HEK293 (cell line): ENCODE results near the gene LRRN2.

Experiments
- HOXA7 ChIP-seq: sonication (generic); formaldehyde crosslinking; IDR thresholded peaks from 2 replicates; pipeline ENCODE4 v1.8.1; 2022; ENCODE audit warnings: missing genetic modification reagents, borderline replicate concordance
- RBAK ChIP-seq: fragments of 450-650 bp; formaldehyde crosslinking; IDR thresholded peaks from 2 replicates; pipeline ENCODE4 v1.5.1; 2016; ENCODE audit warnings: missing biosample characterization, missing genetic modification characterization
- ZBTB17 ChIP-seq: fragments of 450-650 bp; formaldehyde crosslinking; IDR thresholded peaks from 2 replicates; pipeline ENCODE4 v1.5.1; 2016; ENCODE audit warnings: missing biosample characterization, missing genetic modification characterization
- ZFP3 ChIP-seq: fragments of 450-650 bp; formaldehyde crosslinking; IDR thresholded peaks from 2 replicates; pipeline ENCODE4 v1.5.1; 2016; ENCODE audit warnings: low read depth, missing biosample characterization, missing genetic modification characterization
- ZFP41 ChIP-seq: fragments of 450-650 bp; formaldehyde crosslinking; IDR thresholded peaks from 2 replicates; pipeline ENCODE4 v1.5.1; 2016; ENCODE audit warnings: missing biosample characterization, missing genetic modification characterization, borderline replicate concordance
- ZNF133 ChIP-seq: fragments of 450-650 bp; formaldehyde crosslinking; IDR thresholded peaks from 2 replicates; pipeline ENCODE4 v1.5.1; 2016; ENCODE audit warnings: missing biosample characterization, missing genetic modification characterization
- ZNF146 ChIP-seq: fragments of 450-650 bp; formaldehyde crosslinking; IDR thresholded peaks from 2 replicates; pipeline ENCODE4 v1.5.1; 2016; ENCODE audit warnings: missing biosample characterization, missing genetic modification characterization
- ZNF16 ChIP-seq: fragments of 450-650 bp; formaldehyde crosslinking; IDR thresholded peaks from 2 replicates; pipeline ENCODE4 v1.5.1; 2016; ENCODE audit warnings: low read depth, missing biosample characterization, missing genetic modification characterization
- ZNF174 ChIP-seq: fragments of 450-650 bp; formaldehyde crosslinking; IDR thresholded peaks from 2 replicates; pipeline ENCODE4 v1.5.0; 2017; ENCODE audit warnings: missing biosample characterization, mild to moderate bottlenecking, missing genetic modification characterization
- ZNF248 ChIP-seq: fragments of 450-650 bp; formaldehyde crosslinking; IDR thresholded peaks from 2 replicates; pipeline ENCODE4 v1.5.1; 2017; ENCODE audit warnings: missing biosample characterization, missing genetic modification characterization
- ZNF302 ChIP-seq: fragments of 450-650 bp; formaldehyde crosslinking; IDR thresholded peaks from 2 replicates; pipeline ENCODE4 v1.5.1; 2016; ENCODE audit warnings: missing biosample characterization, missing genetic modification characterization, low read depth
- ZNF341 ChIP-seq: fragments of 450-650 bp; formaldehyde crosslinking; IDR thresholded peaks from 2 replicates; pipeline ENCODE4; 2016; ENCODE audit warnings: low read depth, missing biosample characterization, missing genetic modification characterization
- ZNF350 ChIP-seq: fragments of 450-650 bp; formaldehyde crosslinking; IDR thresholded peaks from 2 replicates; pipeline ENCODE4 v1.5.0; 2017; ENCODE audit warnings: missing biosample characterization, mild to moderate bottlenecking, missing genetic modification characterization
- ZNF561 ChIP-seq: fragments of 450-650 bp; IDR thresholded peaks from 2 replicates; pipeline ENCODE4 v1.5.1; 2018; ENCODE audit warnings: missing biosample characterization, missing genetic modification characterization, borderline replicate concordance
- ZNF830 ChIP-seq: fragments of 450-650 bp; IDR thresholded peaks from 2 replicates; pipeline ENCODE4 v1.5.0; 2018; ENCODE audit warnings: missing biosample characterization, missing genetic modification characterization, low read depth, mild to moderate bottlenecking, moderate library complexity
- ZSCAN16 ChIP-seq: fragments of 450-650 bp; formaldehyde crosslinking; IDR thresholded peaks from 2 replicates; pipeline ENCODE4 v1.5.1; 2016; ENCODE audit warnings: missing biosample characterization, missing genetic modification characterization
- ZSCAN30 ChIP-seq: fragments of 450-650 bp; IDR thresholded peaks from 2 replicates; pipeline ENCODE4 v1.5.1; 2018; ENCODE audit warnings: missing biosample characterization, mild to moderate bottlenecking, missing genetic modification characterization, moderate library complexity
- TF ChIP-seq, protein P1 (sequence below): fragments of 450-650 bp; formaldehyde crosslinking; IDR thresholded peaks from 2 replicates; pipeline ENCODE4 v1.5.1; 2016; ENCODE audit warnings: missing biosample characterization, missing genetic modification characterization, borderline replicate concordance
- TF ChIP-seq, protein P2 (sequence below): fragments of 450-650 bp; formaldehyde crosslinking; IDR thresholded peaks from 2 replicates; pipeline ENCODE4 v1.5.1; 2016; ENCODE audit warnings: missing biosample characterization, missing genetic modification characterization
- TF ChIP-seq, protein P3 (sequence below): fragments of 450-650 bp; formaldehyde crosslinking; IDR thresholded peaks from 2 replicates; pipeline ENCODE4 v1.5.1; 2017; ENCODE audit warnings: missing biosample characterization, missing genetic modification characterization
- TF ChIP-seq, protein P4 (sequence below): fragments of 450-650 bp; formaldehyde crosslinking; IDR thresholded peaks from 2 replicates; pipeline ENCODE4 v1.5.1; 2016; ENCODE audit warnings: missing biosample characterization, missing genetic modification characterization
- TF ChIP-seq, protein P5 (sequence below): fragments of 450-650 bp; formaldehyde crosslinking; IDR thresholded peaks from 2 replicates; pipeline ENCODE4 v1.5.1; 2016; ENCODE audit warnings: missing biosample characterization, missing genetic modification characterization, borderline replicate concordance
- TF ChIP-seq, protein P6 (sequence below): fragments of 450-650 bp; formaldehyde crosslinking; IDR thresholded peaks from 2 replicates; pipeline ENCODE4 v1.5.1; 2016; ENCODE audit warnings: missing biosample characterization, missing genetic modification characterization
- TF ChIP-seq, protein P7 (sequence below): fragments of 450-650 bp; IDR thresholded peaks from 2 replicates; pipeline ENCODE4 v1.5.1; 2018; ENCODE audit warnings: missing biosample characterization, missing genetic modification characterization

LRRN2 gene

DNA sequence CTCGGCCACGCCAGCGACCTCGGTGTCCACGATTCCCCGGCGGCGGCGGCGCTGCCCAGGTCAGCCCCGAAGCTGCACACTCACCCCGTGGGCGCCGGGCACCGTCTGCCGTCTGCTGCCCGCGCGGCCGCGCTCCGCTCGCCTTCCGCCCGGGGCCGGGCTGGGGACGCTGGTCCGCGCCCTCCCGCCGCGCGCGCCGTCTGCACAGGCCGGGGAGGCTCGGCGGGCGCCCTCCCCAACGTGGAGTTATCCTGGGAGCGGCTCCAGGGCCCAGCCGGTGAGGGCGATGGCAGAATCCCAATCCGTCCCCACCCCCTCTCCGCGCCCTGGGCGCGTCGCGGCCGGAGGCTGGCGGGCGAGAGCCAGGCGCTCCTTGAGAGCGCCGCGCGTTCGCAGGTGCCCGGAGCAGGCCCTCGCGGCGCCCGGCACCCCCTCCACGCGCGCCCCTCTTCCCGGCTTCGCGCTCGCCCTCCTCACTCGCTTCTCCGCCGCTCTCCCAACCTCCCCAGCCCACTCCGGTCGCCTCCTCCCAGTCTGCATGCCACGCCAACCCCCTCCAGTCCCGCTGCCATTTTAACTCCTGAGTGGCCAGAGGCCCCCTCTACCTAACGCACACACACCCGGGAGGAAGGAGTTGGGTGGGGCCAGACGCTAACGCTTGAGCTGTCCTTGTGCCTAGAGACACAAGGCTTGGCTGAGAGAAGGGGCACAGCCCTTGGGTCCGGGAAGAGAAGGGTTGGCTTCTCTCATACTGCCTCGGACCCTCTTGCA, at the start of gene LRRN2 (continued):
- TF ChIP-seq, protein P1, sequence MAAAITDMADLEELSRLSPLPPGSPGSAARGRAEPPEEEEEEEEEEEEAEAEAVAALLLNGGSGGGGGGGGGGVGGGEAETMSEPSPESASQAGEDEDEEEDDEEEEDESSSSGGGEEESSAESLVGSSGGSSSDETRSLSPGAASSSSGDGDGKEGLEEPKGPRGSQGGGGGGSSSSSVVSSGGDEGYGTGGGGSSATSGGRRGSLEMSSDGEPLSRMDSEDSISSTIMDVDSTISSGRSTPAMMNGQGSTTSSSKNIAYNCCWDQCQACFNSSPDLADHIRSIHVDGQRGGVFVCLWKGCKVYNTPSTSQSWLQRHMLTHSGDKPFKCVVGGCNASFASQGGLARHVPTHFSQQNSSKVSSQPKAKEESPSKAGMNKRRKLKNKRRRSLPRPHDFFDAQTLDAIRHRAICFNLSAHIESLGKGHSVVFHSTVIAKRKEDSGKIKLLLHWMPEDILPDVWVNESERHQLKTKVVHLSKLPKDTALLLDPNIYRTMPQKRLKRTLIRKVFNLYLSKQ (tag by site-specific recombination): no peak
- TF ChIP-seq, protein P2, sequence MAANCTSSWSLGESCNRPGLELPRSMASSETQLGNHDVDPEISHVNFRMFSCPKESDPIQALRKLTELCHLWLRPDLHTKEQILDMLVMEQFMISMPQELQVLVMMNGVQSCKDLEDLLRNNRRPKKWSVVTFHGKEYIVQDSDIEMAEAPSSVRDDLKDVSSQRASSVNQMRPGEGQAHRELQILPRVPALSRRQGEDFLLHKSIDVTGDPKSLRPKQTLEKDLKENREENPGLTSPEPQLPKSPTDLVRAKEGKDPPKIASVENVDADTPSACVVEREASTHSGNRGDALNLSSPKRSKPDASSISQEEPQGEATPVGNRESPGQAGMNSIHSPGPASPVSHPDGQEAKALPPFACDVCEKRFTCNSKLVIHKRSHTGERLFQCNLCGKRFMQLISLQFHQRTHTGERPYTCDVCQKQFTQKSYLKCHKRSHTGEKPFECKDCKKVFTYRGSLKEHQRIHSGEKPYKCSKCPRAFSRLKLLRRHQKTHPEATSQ (tag by site-specific recombination): 0 out of 2 replicates have a peak, but pooled peaks have one; percentile 21
- no peak for TF ChIP-seq ZFP3
- no peak for TF ChIP-seq RBAK (tag by site-specific recombination)
- 0 out of 2 replicates have a peak, but pooled peaks have one; percentile 26 for TF ChIP-seq ZSCAN30 (tag by site-specific recombination)
- TF ChIP-seq ZNF248 (tag by site-specific recombination): no peak
- TF ChIP-seq, protein P3, sequence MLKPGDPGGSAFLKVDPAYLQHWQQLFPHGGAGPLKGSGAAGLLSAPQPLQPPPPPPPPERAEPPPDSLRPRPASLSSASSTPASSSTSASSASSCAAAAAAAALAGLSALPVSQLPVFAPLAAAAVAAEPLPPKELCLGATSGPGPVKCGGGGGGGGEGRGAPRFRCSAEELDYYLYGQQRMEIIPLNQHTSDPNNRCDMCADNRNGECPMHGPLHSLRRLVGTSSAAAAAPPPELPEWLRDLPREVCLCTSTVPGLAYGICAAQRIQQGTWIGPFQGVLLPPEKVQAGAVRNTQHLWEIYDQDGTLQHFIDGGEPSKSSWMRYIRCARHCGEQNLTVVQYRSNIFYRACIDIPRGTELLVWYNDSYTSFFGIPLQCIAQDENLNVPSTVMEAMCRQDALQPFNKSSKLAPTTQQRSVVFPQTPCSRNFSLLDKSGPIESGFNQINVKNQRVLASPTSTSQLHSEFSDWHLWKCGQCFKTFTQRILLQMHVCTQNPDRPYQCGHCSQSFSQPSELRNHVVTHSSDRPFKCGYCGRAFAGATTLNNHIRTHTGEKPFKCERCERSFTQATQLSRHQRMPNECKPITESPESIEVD: no peak
- peak; percentile 60 for TF ChIP-seq ZBTB17 (tag by site-specific recombination)
- no peak for TF ChIP-seq HOXA7 (CRISPR knock-in tag)
- TF ChIP-seq ZNF302 (tag by site-specific recombination): no peak
- TF ChIP-seq, protein P4, sequence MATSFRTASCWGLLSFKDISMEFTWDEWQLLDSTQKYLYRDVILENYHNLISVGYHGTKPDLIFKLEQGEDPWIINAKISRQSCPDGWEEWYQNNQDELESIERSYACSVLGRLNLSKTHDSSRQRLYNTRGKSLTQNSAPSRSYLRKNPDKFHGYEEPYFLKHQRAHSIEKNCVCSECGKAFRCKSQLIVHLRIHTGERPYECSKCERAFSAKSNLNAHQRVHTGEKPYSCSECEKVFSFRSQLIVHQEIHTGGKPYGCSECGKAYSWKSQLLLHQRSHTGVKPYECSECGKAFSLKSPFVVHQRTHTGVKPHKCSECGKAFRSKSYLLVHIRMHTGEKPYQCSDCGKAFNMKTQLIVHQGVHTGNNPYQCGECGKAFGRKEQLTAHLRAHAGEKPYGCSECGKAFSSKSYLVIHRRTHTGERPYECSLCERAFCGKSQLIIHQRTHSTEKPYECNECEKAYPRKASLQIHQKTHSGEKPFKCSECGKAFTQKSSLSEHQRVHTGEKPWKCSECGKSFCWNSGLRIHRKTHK (tag by site-specific recombination): no peak
- TF ChIP-seq, protein P5, sequence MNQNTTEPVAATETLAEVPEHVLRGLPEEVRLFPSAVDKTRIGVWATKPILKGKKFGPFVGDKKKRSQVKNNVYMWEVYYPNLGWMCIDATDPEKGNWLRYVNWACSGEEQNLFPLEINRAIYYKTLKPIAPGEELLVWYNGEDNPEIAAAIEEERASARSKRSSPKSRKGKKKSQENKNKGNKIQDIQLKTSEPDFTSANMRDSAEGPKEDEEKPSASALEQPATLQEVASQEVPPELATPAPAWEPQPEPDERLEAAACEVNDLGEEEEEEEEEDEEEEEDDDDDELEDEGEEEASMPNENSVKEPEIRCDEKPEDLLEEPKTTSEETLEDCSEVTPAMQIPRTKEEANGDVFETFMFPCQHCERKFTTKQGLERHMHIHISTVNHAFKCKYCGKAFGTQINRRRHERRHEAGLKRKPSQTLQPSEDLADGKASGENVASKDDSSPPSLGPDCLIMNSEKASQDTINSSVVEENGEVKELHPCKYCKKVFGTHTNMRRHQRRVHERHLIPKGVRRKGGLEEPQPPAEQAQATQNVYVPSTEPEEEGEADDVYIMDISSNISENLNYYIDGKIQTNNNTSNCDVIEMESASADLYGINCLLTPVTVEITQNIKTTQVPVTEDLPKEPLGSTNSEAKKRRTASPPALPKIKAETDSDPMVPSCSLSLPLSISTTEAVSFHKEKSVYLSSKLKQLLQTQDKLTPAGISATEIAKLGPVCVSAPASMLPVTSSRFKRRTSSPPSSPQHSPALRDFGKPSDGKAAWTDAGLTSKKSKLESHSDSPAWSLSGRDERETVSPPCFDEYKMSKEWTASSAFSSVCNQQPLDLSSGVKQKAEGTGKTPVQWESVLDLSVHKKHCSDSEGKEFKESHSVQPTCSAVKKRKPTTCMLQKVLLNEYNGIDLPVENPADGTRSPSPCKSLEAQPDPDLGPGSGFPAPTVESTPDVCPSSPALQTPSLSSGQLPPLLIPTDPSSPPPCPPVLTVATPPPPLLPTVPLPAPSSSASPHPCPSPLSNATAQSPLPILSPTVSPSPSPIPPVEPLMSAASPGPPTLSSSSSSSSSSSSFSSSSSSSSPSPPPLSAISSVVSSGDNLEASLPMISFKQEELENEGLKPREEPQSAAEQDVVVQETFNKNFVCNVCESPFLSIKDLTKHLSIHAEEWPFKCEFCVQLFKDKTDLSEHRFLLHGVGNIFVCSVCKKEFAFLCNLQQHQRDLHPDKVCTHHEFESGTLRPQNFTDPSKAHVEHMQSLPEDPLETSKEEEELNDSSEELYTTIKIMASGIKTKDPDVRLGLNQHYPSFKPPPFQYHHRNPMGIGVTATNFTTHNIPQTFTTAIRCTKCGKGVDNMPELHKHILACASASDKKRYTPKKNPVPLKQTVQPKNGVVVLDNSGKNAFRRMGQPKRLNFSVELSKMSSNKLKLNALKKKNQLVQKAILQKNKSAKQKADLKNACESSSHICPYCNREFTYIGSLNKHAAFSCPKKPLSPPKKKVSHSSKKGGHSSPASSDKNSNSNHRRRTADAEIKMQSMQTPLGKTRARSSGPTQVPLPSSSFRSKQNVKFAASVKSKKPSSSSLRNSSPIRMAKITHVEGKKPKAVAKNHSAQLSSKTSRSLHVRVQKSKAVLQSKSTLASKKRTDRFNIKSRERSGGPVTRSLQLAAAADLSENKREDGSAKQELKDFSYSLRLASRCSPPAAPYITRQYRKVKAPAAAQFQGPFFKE (tag by site-specific recombination): no peak
- TF ChIP-seq ZNF146 (tag by site-specific recombination): no peak
- peak; percentile 66 for TF ChIP-seq ZNF341 (tag by site-specific recombination)
- no peak for TF ChIP-seq ZNF830 (tag by site-specific recombination)
- no peak for TF ChIP-seq ZNF174 (tag by site-specific recombination)
- peak; percentile 22; the same call in 1 of the 2 replicates for TF ChIP-seq ZNF561
- TF ChIP-seq, protein P6, sequence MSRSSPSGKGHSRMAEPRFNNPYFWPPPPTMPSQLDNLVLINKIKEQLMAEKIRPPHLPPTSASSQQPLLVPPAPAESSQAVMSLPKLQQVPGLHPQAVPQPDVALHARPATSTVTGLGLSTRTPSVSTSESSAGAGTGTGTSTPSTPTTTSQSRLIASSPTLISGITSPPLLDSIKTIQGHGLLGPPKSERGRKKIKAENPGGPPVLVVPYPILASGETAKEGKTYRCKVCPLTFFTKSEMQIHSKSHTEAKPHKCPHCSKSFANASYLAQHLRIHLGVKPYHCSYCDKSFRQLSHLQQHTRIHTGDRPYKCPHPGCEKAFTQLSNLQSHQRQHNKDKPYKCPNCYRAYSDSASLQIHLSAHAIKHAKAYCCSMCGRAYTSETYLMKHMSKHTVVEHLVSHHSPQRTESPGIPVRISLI (tag by site-specific recombination): no peak
- TF ChIP-seq ZSCAN16: no peak
- TF ChIP-seq ZNF350 (tag by site-specific recombination): no peak
- TF ChIP-seq, protein P7, sequence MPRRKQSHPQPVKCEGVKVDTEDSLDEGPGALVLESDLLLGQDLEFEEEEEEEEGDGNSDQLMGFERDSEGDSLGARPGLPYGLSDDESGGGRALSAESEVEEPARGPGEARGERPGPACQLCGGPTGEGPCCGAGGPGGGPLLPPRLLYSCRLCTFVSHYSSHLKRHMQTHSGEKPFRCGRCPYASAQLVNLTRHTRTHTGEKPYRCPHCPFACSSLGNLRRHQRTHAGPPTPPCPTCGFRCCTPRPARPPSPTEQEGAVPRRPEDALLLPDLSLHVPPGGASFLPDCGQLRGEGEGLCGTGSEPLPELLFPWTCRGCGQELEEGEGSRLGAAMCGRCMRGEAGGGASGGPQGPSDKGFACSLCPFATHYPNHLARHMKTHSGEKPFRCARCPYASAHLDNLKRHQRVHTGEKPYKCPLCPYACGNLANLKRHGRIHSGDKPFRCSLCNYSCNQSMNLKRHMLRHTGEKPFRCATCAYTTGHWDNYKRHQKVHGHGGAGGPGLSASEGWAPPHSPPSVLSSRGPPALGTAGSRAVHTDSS: no peak
- TF ChIP-seq ZNF16 (tag by site-specific recombination): no peak
- no peak for TF ChIP-seq ZNF133
- TF ChIP-seq ZFP41 (tag by site-specific recombination): no peak
